ENCODE data around the gene ACAT2.

ACAT2 gene

GRCh38 chr6:159805440-159806020 is 43.7 kb downstream of the ACAT2 start:
- DNase-seq (ENCODE audit: extremely low read depth, low read depth) = no peak
- TF ChIP-seq CTCF (IDR thresholded peaks at IDR 0.05; ENCODE audit: low read depth, low read length, missing control alignments) = no peak
- H3K4me3 ChIP-seq (replicated peaks; ENCODE audit: low read depth, low read length) = no peak overlapping the region

- no peak overlapping the region for H3K4me3 ChIP-seq (replicated peaks; ENCODE audit: low read depth, low read length)
- no peak for TF ChIP-seq CTCF (IDR thresholded peaks at IDR 0.05; ENCODE audit: low read depth, low read length, missing control alignments)
- no peak for DNase-seq (ENCODE audit: extremely low read depth, low read depth)
These were observed 44.2 kb downstream of the ACAT2 start for GRCh38 chr6:159806021-159806458.

- no peak for TF ChIP-seq CTCF (IDR thresholded peaks at IDR 0.05; ENCODE audit: low read depth, low read length, missing control alignments)
- H3K4me3 ChIP-seq (replicated peaks; ENCODE audit: low read depth, low read length) = no peak overlapping the region
- no peak for DNase-seq (ENCODE audit: extremely low read depth, low read depth)
These were observed 45.5 kb downstream of the ACAT2 start for GRCh38 chr6:159807150-159807858.

GRCh38 chr6:159808647-159809046 is 46.8 kb downstream of the ACAT2 start:
- TF ChIP-seq CTCF (IDR thresholded peaks at IDR 0.05; ENCODE audit: low read depth, low read length, missing control alignments) = no peak
- no peak for DNase-seq (ENCODE audit: extremely low read depth, low read depth)
- no peak overlapping the region for H3K4me3 ChIP-seq (replicated peaks; ENCODE audit: low read depth, low read length)

- no peak for TF ChIP-seq CTCF (IDR thresholded peaks at IDR 0.05; ENCODE audit: low read depth, low read length, missing control alignments)
- no peak overlapping the region for H3K4me3 ChIP-seq (replicated peaks; ENCODE audit: low read depth, low read length)
- DNase-seq (ENCODE audit: extremely low read depth, low read depth) = no peak
These were observed 47.3 kb downstream of the ACAT2 start for GRCh38 chr6:159809149-159809548.

GRCh38 chr6:159813781-159814180 is 51.9 kb downstream of the ACAT2 start:
- DNase-seq (ENCODE audit: extremely low read depth, low read depth) = no peak
- H3K4me3 ChIP-seq (replicated peaks; ENCODE audit: low read depth, low read length) = no peak overlapping the region
- TF ChIP-seq CTCF (IDR thresholded peaks at IDR 0.05; ENCODE audit: low read depth, low read length, missing control alignments) = no peak

Measured in HFF-Myc (cell line).